Caco-2 (cell line): ENCODE measurements around the gene ETV6. TPM values are rescaled to one million over a fixed set of nuclear protein-coding genes. Genes with fewer than 3 reads are reported as not detected.

ENCODE experiments used
- BruUV-seq: library from RNA; stranded (reverse); fragments of 400-500 nt; replicated peaks from 2 replicates; lab custom pipeline; 2021; lab: Mats Ljungman, UMichigan
- CTCF ChIA-PET: fragments of 300-600 bp; sonication (Branson Sonifier 250); formaldehyde crosslinking; loops from one replicate; lab custom pipeline; 2022; ENCODE audit warnings: antibody characterized with exemption; lab: Charles Lee
- POLR2A ChIA-PET: fragments of 300-600 bp; sonication (Branson Sonifier 250); formaldehyde crosslinking; loops from one replicate; lab custom pipeline; 2022; ENCODE audit warnings: antibody characterized with exemption; lab: Charles Lee
- DNase-seq, 2 experiments: peaks; one replicate each; pipeline versions ENCODE4 v3.0.0 to v3.0.0-alpha.2; 2020 to 2022
- H3K27me3 ChIP-seq: replicated peaks from 2 replicates; pipeline ENCODE4 v1.6.0; 2011; ENCODE audit warnings: low read length; ENCODE audit not compliant: control insufficient read depth, insufficient read depth
- H3K36me3 ChIP-seq: 2 replicates; pipeline ENCODE4 v1.5.1; 2011; ENCODE audit warnings: low read length; ENCODE audit not compliant: control insufficient read depth, insufficient read depth
- H3K4me1 ChIP-seq: fragments of 250-450 bp; sonication (Bioruptor Pico); 2 replicates; pipeline ENCODE4 v1.5.1; 2020; ENCODE audit warnings: mild to moderate bottlenecking
- H3K4me3 ChIP-seq: 2 replicates; pipeline ENCODE4 v1.5.1; 2011; ENCODE audit warnings: low read depth, mild to moderate bottlenecking, control low read depth, low read length
- H3K9me3 ChIP-seq: fragments of 250-450 bp; sonication (Bioruptor Pico); 2 replicates; pipeline ENCODE4 v1.5.1; 2020; ENCODE audit warnings: mild to moderate bottlenecking, moderate library complexity
- H3K27ac Mint-ChIP-seq: one replicate; pipeline ENCODE4 v1.8.0; 2022; ENCODE audit warnings: mixed read lengths; ENCODE audit not compliant: unreplicated experiment
- H3K27me3 Mint-ChIP-seq: one replicate; pipeline ENCODE4 v1.8.0; 2022; ENCODE audit warnings: mixed read lengths; ENCODE audit not compliant: insufficient read depth, unreplicated experiment
- H3K36me3 Mint-ChIP-seq: one replicate; pipeline ENCODE4 v1.8.0; 2022; ENCODE audit warnings: mild to moderate bottlenecking, mixed read lengths; ENCODE audit not compliant: insufficient read depth, unreplicated experiment
- H3K4me1 Mint-ChIP-seq: one replicate; pipeline ENCODE4 v1.8.0; 2022; ENCODE audit warnings: low read depth, mixed read lengths; ENCODE audit not compliant: unreplicated experiment
- H3K4me3 Mint-ChIP-seq: one replicate; pipeline ENCODE4 v1.8.0; 2022; ENCODE audit warnings: mild to moderate bottlenecking, moderate library complexity, mixed read lengths; ENCODE audit not compliant: unreplicated experiment
- H3K9me3 Mint-ChIP-seq: one replicate; pipeline ENCODE4 v1.8.0; 2022; ENCODE audit warnings: mixed read lengths; ENCODE audit not compliant: unreplicated experiment
- CTCF ChIP-seq, 2 experiments: fragments of 200-600 bp in 1 of 2; IDR thresholded peaks; 1 replicate in 1 of 2; 2 replicates in 1 of 2; pipeline versions ENCODE4 v1.5.1 to v1.8.0; 2011 to 2022; ENCODE audit warnings: antibody characterized with exemption in 1 of 2, control low read depth in 1 of 2, inconsistent platforms in 1 of 2, low read depth in 1 of 2, low read length in 1 of 2, mild to moderate bottlenecking in 1 of 2, moderate library complexity in 1 of 2; ENCODE audit not compliant: insufficient read depth in 1 of 2, severe bottlenecking in 1 of 2, unreplicated experiment in 1 of 2
- intact Hi-C: fragments of 100-400 bp; cut with micrococcal nuclease; formaldehyde crosslinking; loops from one replicate; pipeline ENCODE4 v1.10.0; 2022; ENCODE audit not compliant: unreplicated experiment
- total RNA-seq: library from RNA; stranded (reverse); gene quantifications from 2 replicates; pipeline ENCODE4 v1.2.3, GENCODE V29; 2022

The ETV6 gene
- total RNA-seq, 1 experiment from 2014 or later, result 15.6 TPM

GRCh38 chr12:11668611-11669010, 19.1 kb downstream of the ETV6 start:
- peak in 1 of 2 experiments; percentile 51 for DNase-seq
- CTCF ChIA-PET, result no interaction called here
- no TSS peak for BruUV-seq
- Histone ChIP-seq H3K4me3 (no peak overlapping the region), H3K4me1 (no peaks in the 10 kb centered on the region), H3K9me3 (no peaks in the 10 kb centered on the region), H3K27me3 (no peaks in the 10 kb centered on the region), H3K36me3 (no peaks in the 10 kb centered on the region)
- Mint-ChIP-seq H3K9me3 (no peaks in the 10 kb centered on the region), H3K36me3 (no peaks in the 10 kb centered on the region), H3K4me1 (peaks cover 7% of the 10 kb centered on the region), H3K27me3 (peaks cover 2% of the 10 kb centered on the region), H3K4me3 (no peak overlapping the region), H3K27ac (no peak overlapping the region)
- no peak for TF ChIP-seq CTCF (IDR thresholded peaks at IDR 0.05; ENCODE audit: insufficient read depth in 1 of 2, low read depth in 1 of 2, low read length in 1 of 2, severe bottlenecking in 1 of 2, unreplicated experiment in 1 of 2)
- POLR2A ChIA-PET, result no interaction called here
- intact Hi-C loops, result no loop called here

GRCh38 chr12:11669348-11669747, 19.9 kb downstream of the ETV6 start:
- TF ChIP-seq CTCF (IDR thresholded peaks at IDR 0.05; ENCODE audit: insufficient read depth in 1 of 2, low read depth in 1 of 2, low read length in 1 of 2, severe bottlenecking in 1 of 2, unreplicated experiment in 1 of 2), result no peak
- intact Hi-C loops, result no loop called here
- H3K27ac Mint-ChIP-seq, result no peak overlapping the region
- H3K4me3 ChIP-seq, result no peak overlapping the region
- BruUV-seq, result no TSS peak
- no peaks in the 10 kb centered on the region for H3K36me3 ChIP-seq
- peak in 1 of 2 experiments; percentile 27 for DNase-seq
- CTCF ChIA-PET, result no interaction called here
- peaks cover 2% of the 10 kb centered on the region for H3K27me3 Mint-ChIP-seq
- H3K4me1 Mint-ChIP-seq, result peaks cover 7% of the 10 kb centered on the region
- H3K27me3 ChIP-seq, result no peaks in the 10 kb centered on the region
- no peaks in the 10 kb centered on the region for H3K9me3 ChIP-seq
- H3K36me3 Mint-ChIP-seq, result no peaks in the 10 kb centered on the region
- H3K4me1 ChIP-seq, result no peaks in the 10 kb centered on the region
- H3K4me3 Mint-ChIP-seq, result no peak overlapping the region
- POLR2A ChIA-PET, result no interaction called here
- no peaks in the 10 kb centered on the region for H3K9me3 Mint-ChIP-seq

GRCh38 chr12:11672256-11673191, 23.1 kb downstream of the ETV6 start:
- intact Hi-C loops, result loop anchor here (2.0 kb wide), 1 partner anchor 34 kb away; no protein-coding TSS in a partner anchor
- Mint-ChIP-seq H3K9me3 (no peaks in the 10 kb centered on the region), H3K4me1 (peaks cover 13% of the 10 kb centered on the region), H3K27ac (no peak overlapping the region), H3K36me3 (no peaks in the 10 kb centered on the region), H3K4me3 (no peak overlapping the region), H3K27me3 (peaks cover 2% of the 10 kb centered on the region)
- Histone ChIP-seq H3K36me3 (no peaks in the 10 kb centered on the region), H3K27me3 (no peaks in the 10 kb centered on the region), H3K4me3 (no peak overlapping the region), H3K4me1 (no peaks in the 10 kb centered on the region), H3K9me3 (no peaks in the 10 kb centered on the region)
- no peak for TF ChIP-seq CTCF (IDR thresholded peaks at IDR 0.05; ENCODE audit: insufficient read depth in 1 of 2, low read depth in 1 of 2, low read length in 1 of 2, severe bottlenecking in 1 of 2, unreplicated experiment in 1 of 2)
- ChIA-PET POLR2A (no interaction called here), CTCF (no interaction called here)
- DNase-seq, result no peak
- BruUV-seq, result no TSS peak
